Measurements from ENCODE around the gene WNK3.

Gene WNK3

DNA sequence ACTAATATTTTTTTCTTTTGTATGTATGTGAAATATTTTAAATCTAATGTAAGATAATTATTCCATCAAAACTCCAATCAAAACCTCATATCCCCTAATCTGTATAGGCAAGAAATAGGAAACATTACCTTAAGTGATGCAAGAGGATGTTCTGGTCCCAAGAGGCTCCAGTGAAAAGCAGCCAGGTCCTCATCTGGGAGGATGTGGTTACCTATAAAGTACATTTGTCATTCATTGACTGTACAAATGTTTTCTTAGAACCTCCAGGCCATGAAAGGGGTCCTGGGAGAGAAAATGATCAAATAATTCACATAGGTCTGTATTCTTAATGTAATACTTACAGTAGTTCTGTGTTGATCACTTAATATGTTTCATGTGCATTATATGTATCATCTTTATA is 200.3 kb downstream of the WNK3 start:
- DNase-seq = no peak
